ENCODE measurements around the gene A3GALT2.
A peak's percentile ranks its signal among the peaks of the same experiment; 100 is the strongest.

The A3GALT2 gene

DNA sequence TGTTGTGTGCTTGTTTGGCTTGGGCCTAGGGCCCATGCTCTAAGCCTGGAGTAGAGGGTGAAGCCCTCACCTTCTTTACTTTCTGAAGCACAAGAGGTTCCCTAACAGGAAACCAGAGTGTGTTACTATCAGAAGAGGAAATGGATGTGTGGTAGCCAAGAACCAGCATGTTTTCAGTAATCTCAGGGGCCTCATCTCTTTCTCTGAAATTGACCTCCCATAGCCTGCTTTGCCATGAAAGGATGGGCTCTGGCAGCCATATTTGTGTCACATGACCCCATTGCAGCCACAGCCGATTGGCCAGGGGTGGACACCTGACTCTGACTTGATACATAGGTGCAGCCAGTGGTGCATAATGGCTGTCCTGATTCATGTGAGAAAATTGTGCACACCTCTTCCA, 18.6 kb downstream of the A3GALT2 start:
- H3K9ac ChIP-seq (ENCODE audit: low read length), result no peak overlapping the region
- H3K79me1 ChIP-seq (ENCODE audit: low read length), result no peaks in the 10 kb centered on the region
- no peak overlapping the region for H3K4me3 ChIP-seq (ENCODE audit: low read length)
- H3K79me2 ChIP-seq (ENCODE audit: control insufficient read depth, insufficient read depth, low read length), result no peaks in the 10 kb centered on the region
- H3K36me3 ChIP-seq (ENCODE audit: control insufficient read depth, insufficient read depth, low read length), result peaks cover 1% of the 10 kb centered on the region
- no peak overlapping the region for H2AK5ac ChIP-seq (ENCODE audit: low read length)
- H3K27me3 ChIP-seq (ENCODE audit: insufficient read depth, low read length, poor library complexity), result peaks cover 8% of the 10 kb centered on the region
- H3K4me2 ChIP-seq (ENCODE audit: low read length), result no peak overlapping the region
- H2BK5ac ChIP-seq (ENCODE audit: low read length), result no peak overlapping the region
- no peak overlapping the region for H2BK15ac ChIP-seq (replicated peaks; ENCODE audit: low read depth)
- H3K27ac ChIP-seq (ENCODE audit: low read depth, low read length), result no peak overlapping the region
- WGBS (ENCODE audit: extremely low coverage, insufficient coverage, low lambda C conversion rate), result no CpG with 5 or more reads among the region's 1 CpG
- DNase-seq, result no peak
- no peak overlapping the region for H3K23ac ChIP-seq (ENCODE audit: low read length)
- H3K56ac ChIP-seq (ENCODE audit: low read length), result no peak overlapping the region
- no peak overlapping the region for H3K4ac ChIP-seq (ENCODE audit: low read depth, low read length)
- H2BK120ac ChIP-seq (ENCODE audit: low read depth, low read length), result no peak overlapping the region
- no peak overlapping the region for H3K18ac ChIP-seq (ENCODE audit: low read length)
- H4K8ac ChIP-seq (ENCODE audit: low read depth, low read length), result no peak overlapping the region
- H3K4me1 ChIP-seq (ENCODE audit: control insufficient read depth, low read depth, low read length), result no peaks in the 10 kb centered on the region
- H4K5ac ChIP-seq (ENCODE audit: low read length), result no peak overlapping the region

DNA sequence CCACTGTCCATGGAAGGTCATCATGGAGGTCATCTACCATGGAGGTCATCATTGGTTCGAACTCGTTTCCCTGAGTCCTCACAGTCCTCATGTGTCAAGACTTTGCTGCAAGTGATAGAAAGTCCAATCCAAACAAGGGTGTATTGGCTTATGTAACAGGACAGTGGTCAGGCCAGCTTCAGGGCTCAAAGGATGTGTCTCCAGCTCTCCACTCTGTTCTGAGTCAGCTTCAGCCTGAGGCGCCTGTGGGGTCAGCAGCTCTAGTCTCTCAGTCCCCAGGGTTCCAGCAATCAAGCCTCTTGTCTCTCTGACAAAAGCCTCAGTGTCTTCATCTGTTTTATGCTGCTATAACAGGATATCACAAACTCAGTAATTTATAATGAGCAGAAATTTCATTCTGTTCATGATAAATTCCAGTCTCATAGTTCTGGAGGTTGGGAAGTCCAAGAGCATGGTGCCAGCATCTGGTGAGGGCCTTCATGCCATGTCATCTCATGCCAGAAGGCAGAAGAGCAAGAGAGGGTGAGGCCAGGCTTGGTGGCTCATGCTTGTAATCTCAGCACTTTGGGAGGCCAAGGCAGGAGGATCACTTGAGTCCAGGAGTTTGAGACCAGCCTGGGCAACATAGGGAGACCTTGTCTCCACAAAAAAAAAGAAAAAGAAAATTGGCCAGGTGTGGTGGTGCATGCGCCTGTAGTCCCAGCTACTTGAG, 19.5 kb downstream of the A3GALT2 start:
- Histone ChIP-seq H3K4ac (ENCODE audit: low read depth, low read length) (no peak overlapping the region), H3K56ac (ENCODE audit: low read length) (no peak overlapping the region), H3K9ac (ENCODE audit: low read length) (no peak overlapping the region), H4K5ac (ENCODE audit: low read length) (no peak overlapping the region), H2BK5ac (ENCODE audit: low read length) (no peak overlapping the region), H2BK15ac (replicated peaks; ENCODE audit: low read depth) (no peak overlapping the region), H3K36me3 (ENCODE audit: control insufficient read depth, insufficient read depth, low read length) (peaks cover 1% of the 10 kb centered on the region), H3K27ac (ENCODE audit: low read depth, low read length) (no peak overlapping the region), H3K4me1 (ENCODE audit: control insufficient read depth, low read depth, low read length) (no peaks in the 10 kb centered on the region), H3K4me2 (ENCODE audit: low read length) (no peak overlapping the region), H2AK5ac (ENCODE audit: low read length) (no peak overlapping the region), H3K23ac (ENCODE audit: low read length) (no peak overlapping the region), H3K18ac (ENCODE audit: low read length) (no peak overlapping the region), H3K79me2 (ENCODE audit: control insufficient read depth, insufficient read depth, low read length) (no peaks in the 10 kb centered on the region), H3K27me3 (ENCODE audit: insufficient read depth, low read length, poor library complexity) (peaks cover 6% of the 10 kb centered on the region), H4K8ac (ENCODE audit: low read depth, low read length) (no peak overlapping the region), H3K4me3 (ENCODE audit: low read length) (no peak overlapping the region), H3K79me1 (ENCODE audit: low read length) (no peaks in the 10 kb centered on the region), H2BK120ac (ENCODE audit: low read depth, low read length) (no peak overlapping the region)
- no CpG with 5 or more reads among the region's 4 CpGs for WGBS (ENCODE audit: extremely low coverage, insufficient coverage, low lambda C conversion rate)
- DNase-seq, result no peak

DNA sequence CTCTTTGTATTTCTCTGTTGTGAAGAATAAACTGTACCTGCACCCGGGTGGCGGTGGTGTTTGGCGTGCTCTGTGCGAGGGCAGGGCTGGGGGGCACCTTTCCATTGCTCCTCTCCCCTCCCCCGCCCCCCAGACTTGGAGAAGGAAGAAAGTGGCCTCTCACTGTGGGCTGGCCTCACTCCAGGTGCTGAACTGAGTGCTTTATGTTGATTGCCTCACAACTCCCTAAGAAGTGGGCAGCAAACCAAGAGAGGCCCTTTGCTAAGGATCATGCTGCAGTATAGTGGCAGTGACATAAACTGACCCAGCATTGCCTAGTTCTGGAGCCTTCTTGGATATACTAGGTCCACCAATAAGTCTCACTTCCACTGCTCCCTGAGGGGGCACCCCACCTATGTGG, 20.2 kb downstream of the A3GALT2 start:
- H3K36me3 ChIP-seq (ENCODE audit: control insufficient read depth, insufficient read depth, low read length), result peaks cover 4% of the 10 kb centered on the region
- H2AK5ac ChIP-seq (ENCODE audit: low read length), result no peak overlapping the region
- no peak overlapping the region for H2BK5ac ChIP-seq (ENCODE audit: low read length)
- no peak overlapping the region for H3K56ac ChIP-seq (ENCODE audit: low read length)
- H3K27ac ChIP-seq (ENCODE audit: low read depth, low read length), result no peak overlapping the region
- no peaks in the 10 kb centered on the region for H3K4me1 ChIP-seq (ENCODE audit: control insufficient read depth, low read depth, low read length)
- H4K8ac ChIP-seq (ENCODE audit: low read depth, low read length), result no peak overlapping the region
- H3K79me1 ChIP-seq (ENCODE audit: low read length), result no peaks in the 10 kb centered on the region
- H3K4ac ChIP-seq (ENCODE audit: low read depth, low read length), result no peak overlapping the region
- no peak overlapping the region for H2BK120ac ChIP-seq (ENCODE audit: low read depth, low read length)
- H3K27me3 ChIP-seq (ENCODE audit: insufficient read depth, low read length, poor library complexity), result no peaks in the 10 kb centered on the region
- H3K9ac ChIP-seq (ENCODE audit: low read length), result no peak overlapping the region
- no peak overlapping the region for H3K23ac ChIP-seq (ENCODE audit: low read length)
- DNase-seq, result no peak
- no CpG with 5 or more reads among the region's 5 CpGs for WGBS (ENCODE audit: extremely low coverage, insufficient coverage, low lambda C conversion rate)
- no peak overlapping the region for H3K4me3 ChIP-seq (ENCODE audit: low read length)
- H3K4me2 ChIP-seq (ENCODE audit: low read length), result no peak overlapping the region
- H3K18ac ChIP-seq (ENCODE audit: low read length), result no peak overlapping the region
- no peak overlapping the region for H2BK15ac ChIP-seq (replicated peaks; ENCODE audit: low read depth)
- H4K5ac ChIP-seq (ENCODE audit: low read length), result no peak overlapping the region
- H3K79me2 ChIP-seq (ENCODE audit: control insufficient read depth, insufficient read depth, low read length), result no peaks in the 10 kb centered on the region

DNA sequence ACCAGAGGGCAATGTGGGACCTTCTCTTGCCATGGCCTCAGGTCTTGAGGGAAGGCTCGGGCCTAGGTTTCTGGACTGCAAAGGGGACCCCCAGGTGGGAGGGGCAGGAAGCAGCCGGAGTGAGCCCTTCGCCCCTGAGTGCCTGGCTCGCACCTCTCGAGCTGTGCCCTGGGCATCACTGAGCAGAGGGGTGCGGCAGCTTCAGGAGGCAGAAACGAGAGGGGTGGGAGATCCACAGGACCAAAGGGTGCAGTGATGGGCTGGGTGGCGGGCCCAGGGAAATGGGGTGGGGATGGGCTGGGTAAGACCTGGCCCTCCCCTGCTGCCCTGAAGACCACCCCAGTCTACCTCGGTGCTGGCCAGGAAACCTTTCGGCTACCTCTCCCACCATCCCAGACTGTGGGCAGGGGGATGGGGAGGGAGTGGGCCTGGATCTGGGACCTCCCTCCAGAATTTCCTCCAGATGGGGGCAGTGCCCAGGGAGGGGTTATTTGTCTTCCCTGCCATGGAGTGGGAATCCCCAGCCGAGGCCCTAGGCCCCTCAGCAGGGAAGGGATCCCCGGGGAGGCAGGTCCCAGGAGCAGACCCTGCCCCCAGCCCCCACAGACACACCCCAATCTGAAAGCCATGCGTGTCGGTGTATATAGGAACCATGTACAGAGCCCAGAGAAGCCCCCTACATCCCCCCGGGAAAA, 21.3 kb downstream of the A3GALT2 start:
- no peak overlapping the region for H3K27ac ChIP-seq (ENCODE audit: low read depth, low read length)
- no peaks in the 10 kb centered on the region for H3K27me3 ChIP-seq (ENCODE audit: insufficient read depth, low read length, poor library complexity)

GRCh38 chr1:33298623-33299277, 22.1 kb downstream of the A3GALT2 start:
- Histone ChIP-seq H2BK5ac (ENCODE audit: low read length) (no peak overlapping the region), H3K27ac (ENCODE audit: low read depth, low read length) (no peak overlapping the region), H3K79me2 (ENCODE audit: control insufficient read depth, insufficient read depth, low read length) (no peaks in the 10 kb centered on the region), H3K56ac (ENCODE audit: low read length) (no peak overlapping the region), H3K4me3 (ENCODE audit: low read length) (no peak overlapping the region), H3K4ac (ENCODE audit: low read depth, low read length) (no peak overlapping the region), H2AK5ac (ENCODE audit: low read length) (no peak overlapping the region), H3K4me1 (ENCODE audit: control insufficient read depth, low read depth, low read length) (no peaks in the 10 kb centered on the region), H4K8ac (ENCODE audit: low read depth, low read length) (no peak overlapping the region), H3K4me2 (ENCODE audit: low read length) (no peak overlapping the region), H3K9ac (ENCODE audit: low read length) (no peak overlapping the region), H4K5ac (ENCODE audit: low read length) (no peak overlapping the region), H3K79me1 (ENCODE audit: low read length) (no peaks in the 10 kb centered on the region), H2BK120ac (ENCODE audit: low read depth, low read length) (no peak overlapping the region), H3K23ac (ENCODE audit: low read length) (no peak overlapping the region), H2BK15ac (replicated peaks; ENCODE audit: low read depth) (no peak overlapping the region), H3K27me3 (ENCODE audit: insufficient read depth, low read length, poor library complexity) (no peaks in the 10 kb centered on the region), H3K36me3 (ENCODE audit: control insufficient read depth, insufficient read depth, low read length) (peaks cover 4% of the 10 kb centered on the region), H3K18ac (ENCODE audit: low read length) (no peak overlapping the region)
- WGBS (ENCODE audit: extremely low coverage, insufficient coverage, low lambda C conversion rate), result no CpG with 5 or more reads among the region's 18 CpGs
- peak; percentile 83 for DNase-seq

More for the DNA sequence above, 21.3 kb downstream of the A3GALT2 start:
- Histone ChIP-seq H3K56ac (ENCODE audit: low read length) (no peak overlapping the region), H3K79me1 (ENCODE audit: low read length) (no peaks in the 10 kb centered on the region), H3K9ac (ENCODE audit: low read length) (no peak overlapping the region), H3K79me2 (ENCODE audit: control insufficient read depth, insufficient read depth, low read length) (no peaks in the 10 kb centered on the region), H3K4me2 (ENCODE audit: low read length) (no peak overlapping the region), H3K23ac (ENCODE audit: low read length) (no peak overlapping the region), H3K36me3 (ENCODE audit: control insufficient read depth, insufficient read depth, low read length) (peaks cover 4% of the 10 kb centered on the region), H3K4ac (ENCODE audit: low read depth, low read length) (no peak overlapping the region), H3K18ac (ENCODE audit: low read length) (no peak overlapping the region), H2AK5ac (ENCODE audit: low read length) (no peak overlapping the region), H2BK120ac (ENCODE audit: low read depth, low read length) (no peak overlapping the region), H2BK15ac (replicated peaks; ENCODE audit: low read depth) (no peak overlapping the region), H4K8ac (ENCODE audit: low read depth, low read length) (no peak overlapping the region), H4K5ac (ENCODE audit: low read length) (no peak overlapping the region), H3K4me3 (ENCODE audit: low read length) (no peak overlapping the region), H3K4me1 (ENCODE audit: control insufficient read depth, low read depth, low read length) (no peaks in the 10 kb centered on the region), H2BK5ac (ENCODE audit: low read length) (no peak overlapping the region)
- WGBS (ENCODE audit: extremely low coverage, insufficient coverage, low lambda C conversion rate), result no CpG with 5 or more reads among the region's 15 CpGs
- no peak for DNase-seq
